Caco-2 (cell line): ENCODE results near the gene AGAP2. TPM values are rescaled to one million over a fixed set of nuclear protein-coding genes. Genes with fewer than 3 reads are reported as not detected.

Experiments
- BruUV-seq: library from RNA; stranded (reverse); fragments of 400-500 nt; replicated peaks from 2 replicates; lab custom pipeline; 2021; lab: Mats Ljungman, UMichigan
- CTCF ChIA-PET: fragments of 300-600 bp; sonication (Branson Sonifier 250); formaldehyde crosslinking; loops from one replicate; lab custom pipeline; 2022; ENCODE audit warnings: antibody characterized with exemption; lab: Charles Lee
- POLR2A ChIA-PET: fragments of 300-600 bp; sonication (Branson Sonifier 250); formaldehyde crosslinking; loops from one replicate; lab custom pipeline; 2022; ENCODE audit warnings: antibody characterized with exemption; lab: Charles Lee
- DNase-seq, 2 experiments: peaks; one replicate each; pipeline versions ENCODE4 v3.0.0 to v3.0.0-alpha.2; 2020 to 2022
- H3K27me3 ChIP-seq: replicated peaks from 2 replicates; pipeline ENCODE4 v1.6.0; 2011; ENCODE audit warnings: low read length; ENCODE audit not compliant: control insufficient read depth, insufficient read depth
- H3K36me3 ChIP-seq: 2 replicates; pipeline ENCODE4 v1.5.1; 2011; ENCODE audit warnings: low read length; ENCODE audit not compliant: control insufficient read depth, insufficient read depth
- H3K4me1 ChIP-seq: fragments of 250-450 bp; sonication (Bioruptor Pico); 2 replicates; pipeline ENCODE4 v1.5.1; 2020; ENCODE audit warnings: mild to moderate bottlenecking
- H3K4me3 ChIP-seq: 2 replicates; pipeline ENCODE4 v1.5.1; 2011; ENCODE audit warnings: low read depth, mild to moderate bottlenecking, control low read depth, low read length
- H3K9me3 ChIP-seq: fragments of 250-450 bp; sonication (Bioruptor Pico); 2 replicates; pipeline ENCODE4 v1.5.1; 2020; ENCODE audit warnings: mild to moderate bottlenecking, moderate library complexity
- H3K27ac Mint-ChIP-seq: one replicate; pipeline ENCODE4 v1.8.0; 2022; ENCODE audit warnings: mixed read lengths; ENCODE audit not compliant: unreplicated experiment
- H3K27me3 Mint-ChIP-seq: one replicate; pipeline ENCODE4 v1.8.0; 2022; ENCODE audit warnings: mixed read lengths; ENCODE audit not compliant: insufficient read depth, unreplicated experiment
- H3K36me3 Mint-ChIP-seq: one replicate; pipeline ENCODE4 v1.8.0; 2022; ENCODE audit warnings: mild to moderate bottlenecking, mixed read lengths; ENCODE audit not compliant: insufficient read depth, unreplicated experiment
- H3K4me1 Mint-ChIP-seq: one replicate; pipeline ENCODE4 v1.8.0; 2022; ENCODE audit warnings: low read depth, mixed read lengths; ENCODE audit not compliant: unreplicated experiment
- H3K4me3 Mint-ChIP-seq: one replicate; pipeline ENCODE4 v1.8.0; 2022; ENCODE audit warnings: mild to moderate bottlenecking, moderate library complexity, mixed read lengths; ENCODE audit not compliant: unreplicated experiment
- H3K9me3 Mint-ChIP-seq: one replicate; pipeline ENCODE4 v1.8.0; 2022; ENCODE audit warnings: mixed read lengths; ENCODE audit not compliant: unreplicated experiment
- CTCF ChIP-seq, 2 experiments: fragments of 200-600 bp in 1 of 2; IDR thresholded peaks; 1 replicate in 1 of 2; 2 replicates in 1 of 2; pipeline versions ENCODE4 v1.5.1 to v1.8.0; 2011 to 2022; ENCODE audit warnings: antibody characterized with exemption in 1 of 2, control low read depth in 1 of 2, inconsistent platforms in 1 of 2, low read depth in 1 of 2, low read length in 1 of 2, mild to moderate bottlenecking in 1 of 2, moderate library complexity in 1 of 2; ENCODE audit not compliant: insufficient read depth in 1 of 2, severe bottlenecking in 1 of 2, unreplicated experiment in 1 of 2
- intact Hi-C: fragments of 100-400 bp; cut with micrococcal nuclease; formaldehyde crosslinking; loops from one replicate; pipeline ENCODE4 v1.10.0; 2022; ENCODE audit not compliant: unreplicated experiment
- total RNA-seq: library from RNA; stranded (reverse); gene quantifications from 2 replicates; pipeline ENCODE4 v1.2.3, GENCODE V29; 2022

The AGAP2 gene
- total RNA-seq, 1 experiment from 2014 or later: 0.09 TPM

DNA sequence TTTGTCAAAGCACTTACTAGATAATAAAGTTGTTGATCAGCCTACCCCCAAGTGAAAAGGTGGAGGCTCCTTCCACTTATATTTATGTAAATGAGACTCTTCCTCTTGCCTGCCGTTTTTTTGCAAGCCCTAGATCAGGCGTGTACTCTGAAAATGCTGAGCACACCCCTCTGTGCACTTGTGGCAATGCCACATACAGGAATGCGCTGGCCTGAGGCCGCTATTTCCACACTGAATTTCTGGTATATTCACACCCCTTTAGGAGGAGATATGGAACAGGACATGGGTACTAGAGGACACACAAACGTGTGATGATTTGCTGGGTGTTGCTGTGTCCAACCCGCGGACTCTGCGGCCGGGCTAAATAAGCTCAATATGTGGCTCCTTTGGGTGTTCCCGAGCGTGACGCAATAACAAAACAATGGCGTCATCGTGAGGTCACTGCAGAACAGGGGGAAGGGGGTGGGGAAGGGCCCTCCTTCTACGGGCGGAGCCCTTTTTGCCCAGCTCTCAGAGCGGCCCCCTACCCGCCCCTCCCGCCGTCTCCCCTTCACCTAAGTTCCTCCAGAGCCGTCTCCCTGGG is 5.7 kb upstream of the AGAP2 start:
- no peaks in the 10 kb centered on the region; the same call in 1 of the 2 replicates for H3K36me3 ChIP-seq
- BruUV-seq: TSS peak; percentile 20
- H3K27ac Mint-ChIP-seq: peak overlapping the region; percentile 98
- POLR2A ChIA-PET: interaction anchor here (0.6 to 1.2 kb wide), 6 partner anchors 9 to 163 kb away, joined by 3 to 5 read pairs (median 4); partner anchors contain the start of genes EEF1AKMT3 and METTL1
- H3K4me1 ChIP-seq: peaks cover 10% of the 10 kb centered on the region
- peaks cover 19% of the 10 kb centered on the region for H3K4me1 Mint-ChIP-seq
- H3K27me3 ChIP-seq: no peaks in the 10 kb centered on the region
- H3K4me3 ChIP-seq: peak overlapping the region; percentile 64
- no peaks in the 10 kb centered on the region for H3K9me3 Mint-ChIP-seq
- intact Hi-C loops: no loop called here
- no peak for TF ChIP-seq CTCF (IDR thresholded peaks at IDR 0.05; ENCODE audit: insufficient read depth in 1 of 2, low read depth in 1 of 2, low read length in 1 of 2, severe bottlenecking in 1 of 2, unreplicated experiment in 1 of 2)
- DNase-seq: peak; percentile 82 to 84
- peaks cover 9% of the 10 kb centered on the region for H3K27me3 Mint-ChIP-seq
- H3K36me3 Mint-ChIP-seq: peaks cover 54% of the 10 kb centered on the region
- H3K9me3 ChIP-seq: no peaks in the 10 kb centered on the region
- CTCF ChIA-PET: interaction anchor here (0.7 to 1.5 kb wide), 5 partner anchors 8 to 161 kb away, joined by 3 to 10 read pairs (median 4); no protein-coding TSS in a partner anchor
- H3K4me3 Mint-ChIP-seq: peak overlapping the region; percentile 96

- peaks cover 14% of the 10 kb centered on the region for H3K27me3 Mint-ChIP-seq
- Histone ChIP-seq H3K9me3 (no peaks in the 10 kb centered on the region), H3K27me3 (no peaks in the 10 kb centered on the region), H3K4me3 (peak overlapping the region; percentile 64), H3K4me1 (peaks cover 10% of the 10 kb centered on the region), H3K36me3 (no peaks in the 10 kb centered on the region; the same call in 1 of the 2 replicates)
- peak overlapping the region; percentile 96 for H3K4me3 Mint-ChIP-seq
- H3K9me3 Mint-ChIP-seq: no peaks in the 10 kb centered on the region
- TF ChIP-seq CTCF (IDR thresholded peaks at IDR 0.05; ENCODE audit: insufficient read depth in 1 of 2, low read depth in 1 of 2, low read length in 1 of 2, severe bottlenecking in 1 of 2, unreplicated experiment in 1 of 2): no peak
- peaks cover 49% of the 10 kb centered on the region for H3K36me3 Mint-ChIP-seq
- DNase-seq: no peak
- CTCF ChIA-PET: interaction anchor here (1.5 kb wide), 2 partner anchors 16 to 18 kb away, joined by 9 to 10 read pairs; no protein-coding TSS in a partner anchor
- no TSS peak for BruUV-seq
- intact Hi-C loops: no loop called here
- peak overlapping the region; percentile 98 for H3K27ac Mint-ChIP-seq
- H3K4me1 Mint-ChIP-seq: peaks cover 19% of the 10 kb centered on the region
- POLR2A ChIA-PET: interaction anchor here (0.6 to 0.8 kb wide), 2 partner anchors 8 to 114 kb away, joined by 3 to 5 read pairs; no protein-coding TSS in a partner anchor
These were observed 5.2 kb upstream of the AGAP2 start for GRCh38 chr12:57743769-57744168.

DNA sequence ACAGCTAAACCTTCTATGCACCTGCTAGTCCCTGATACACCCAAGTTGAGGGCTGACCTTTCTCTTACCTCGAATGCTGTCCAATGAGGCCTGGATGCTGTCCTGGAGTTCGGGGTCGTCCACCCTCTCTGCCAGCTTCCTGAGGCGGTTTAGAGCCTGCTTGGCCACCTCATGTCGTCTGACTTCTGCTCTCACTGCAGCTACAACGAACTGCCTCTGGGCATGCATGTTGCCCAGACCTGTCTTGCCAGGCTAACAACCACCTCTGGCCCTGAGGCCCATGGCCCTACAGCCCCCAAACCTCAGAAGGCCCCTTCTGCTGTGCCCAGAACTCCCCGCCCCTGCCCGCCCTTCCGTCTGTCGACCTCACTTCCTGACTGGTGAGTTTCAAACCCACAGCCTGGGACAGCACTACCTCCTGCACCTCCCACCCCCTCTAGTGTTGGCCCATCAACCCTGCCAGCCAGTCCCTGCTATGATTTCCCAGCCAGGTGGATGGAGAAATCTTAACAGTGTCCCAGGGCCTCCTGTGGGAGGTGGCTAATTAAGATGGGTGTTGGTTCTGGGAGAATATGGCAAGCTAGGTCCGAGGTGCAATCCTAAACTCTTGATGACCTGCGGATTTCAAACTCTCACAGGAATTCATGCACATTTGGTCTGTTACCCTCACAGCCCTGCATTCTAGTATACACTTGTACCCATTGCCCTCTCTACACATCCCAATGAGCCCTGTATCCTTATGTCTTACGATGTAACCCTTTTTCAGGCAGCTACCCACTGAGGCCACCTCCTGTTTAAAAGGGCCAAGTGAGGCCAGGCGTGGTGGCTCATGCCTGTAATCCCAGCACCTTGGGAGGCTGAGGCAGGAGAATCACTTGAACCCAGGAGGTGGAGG is 3.5 kb upstream of the AGAP2 start:
- DNase-seq: peak in 1 of 2 experiments; percentile 33
- H3K9me3 Mint-ChIP-seq: no peaks in the 10 kb centered on the region
- Histone ChIP-seq H3K4me1 (peaks cover 14% of the 10 kb centered on the region), H3K9me3 (no peaks in the 10 kb centered on the region), H3K27me3 (peaks cover 2% of the 10 kb centered on the region), H3K4me3 (no peak overlapping the region), H3K36me3 (no peaks in the 10 kb centered on the region)
- H3K4me3 Mint-ChIP-seq: no peak overlapping the region
- no peak overlapping the region for H3K27ac Mint-ChIP-seq
- CTCF ChIA-PET: interaction anchor here (0.8 to 1.4 kb wide), 2 partner anchors 16 to 159 kb away, joined by 3 to 4 read pairs; no protein-coding TSS in a partner anchor
- H3K4me1 Mint-ChIP-seq: peaks cover 19% of the 10 kb centered on the region
- intact Hi-C loops: no loop called here
- peak in 1 of 2 experiments; percentile 26 for TF ChIP-seq CTCF (IDR thresholded peaks at IDR 0.05; ENCODE audit: insufficient read depth in 1 of 2, low read depth in 1 of 2, low read length in 1 of 2, severe bottlenecking in 1 of 2, unreplicated experiment in 1 of 2)
- BruUV-seq: no TSS peak
- POLR2A ChIA-PET: no interaction called here
- peaks cover 14% of the 10 kb centered on the region for H3K27me3 Mint-ChIP-seq
- H3K36me3 Mint-ChIP-seq: peaks cover 32% of the 10 kb centered on the region
